HG02973 (cell line): ENCODE data around the gene IQCK.

Experiments
- ATAC-seq: cut with Tn5 transposase; IDR thresholded peaks from one replicate; pipeline ENCODE4 v1.9.1; 2021; ENCODE audit warnings: moderate library complexity; ENCODE audit not compliant: unreplicated experiment

Gene IQCK

GRCh38 chr16:19854543-19854876 is 136.4 kb downstream of the IQCK start:
- ATAC-seq = no peak

- no peak for ATAC-seq
Measured at GRCh38 chr16:19856120-19856519, 138.0 kb downstream of the IQCK start.

GRCh38 chr16:19857593-19858339 is 139.7 kb downstream of the IQCK start:
- no peak for ATAC-seq

- no peak for ATAC-seq
Measured at GRCh38 chr16:19858340-19859018, 140.4 kb downstream of the IQCK start.

GRCh38 chr16:19859166-19859565 is 141.1 kb downstream of the IQCK start:
- no peak for ATAC-seq

- no peak for ATAC-seq
Measured at GRCh38 chr16:19859603-19860002, 141.5 kb downstream of the IQCK start.

GRCh38 chr16:19860166-19861041 is 142.3 kb downstream of the IQCK start:
- ATAC-seq = no peak

GRCh38 chr16:19861133-19861532 is 143.1 kb downstream of the IQCK start:
- no peak for ATAC-seq

GRCh38 chr16:19861811-19862327 is 143.8 kb downstream of the IQCK start:
- no peak for ATAC-seq

- no peak for ATAC-seq
Measured at GRCh38 chr16:19863990-19864389, 145.9 kb downstream of the IQCK start.

- no peak for ATAC-seq
Measured at GRCh38 chr16:19864566-19864965, 146.5 kb downstream of the IQCK start.

GRCh38 chr16:19868421-19868820 is 150.3 kb downstream of the IQCK start:
- ATAC-seq = no peak

- ATAC-seq = no peak
Measured at GRCh38 chr16:19871721-19872120, 153.7 kb downstream of the IQCK start.

- no peak for ATAC-seq
Measured at GRCh38 chr16:19872179-19872863, 154.2 kb downstream of the IQCK start.

GRCh38 chr16:19872935-19873334 is 154.9 kb downstream of the IQCK start:
- ATAC-seq = no peak

- no peak for ATAC-seq
Measured at GRCh38 chr16:19874026-19874425, 156.0 kb downstream of the IQCK start.

- ATAC-seq = no peak
Measured at GRCh38 chr16:19874851-19875546, 156.9 kb downstream of the IQCK start.

GRCh38 chr16:19875900-19876299 is 157.8 kb downstream of the IQCK start:
- ATAC-seq = no peak

- no peak for ATAC-seq
Measured at GRCh38 chr16:19876501-19877059, 158.5 kb downstream of the IQCK start.

GRCh38 chr16:19878757-19879156 is 160.7 kb downstream of the IQCK start:
- ATAC-seq = no peak
